Activated CD4-positive, alpha-beta T cell treated with anti-CD3 and anti-CD28 coated beads, Interleukin-10, Interleukin-2, amounts not matched to agents 100 ng/mL and 50 ng/mL, durations not matched to agents 16 hours and 8 hours (primary cell): ENCODE data around the gene HSPA12A.
"Not testable (repeated sequence)": the region's sequence is repeated elsewhere in the genome, so short reads cannot be mapped to it uniquely, and the experiment has no call there.

ENCODE experiments used
- DNase-seq: peaks from one replicate; pipeline ENCODE4 v3.0.0-alpha.2; 2020

HSPA12A gene

DNA sequence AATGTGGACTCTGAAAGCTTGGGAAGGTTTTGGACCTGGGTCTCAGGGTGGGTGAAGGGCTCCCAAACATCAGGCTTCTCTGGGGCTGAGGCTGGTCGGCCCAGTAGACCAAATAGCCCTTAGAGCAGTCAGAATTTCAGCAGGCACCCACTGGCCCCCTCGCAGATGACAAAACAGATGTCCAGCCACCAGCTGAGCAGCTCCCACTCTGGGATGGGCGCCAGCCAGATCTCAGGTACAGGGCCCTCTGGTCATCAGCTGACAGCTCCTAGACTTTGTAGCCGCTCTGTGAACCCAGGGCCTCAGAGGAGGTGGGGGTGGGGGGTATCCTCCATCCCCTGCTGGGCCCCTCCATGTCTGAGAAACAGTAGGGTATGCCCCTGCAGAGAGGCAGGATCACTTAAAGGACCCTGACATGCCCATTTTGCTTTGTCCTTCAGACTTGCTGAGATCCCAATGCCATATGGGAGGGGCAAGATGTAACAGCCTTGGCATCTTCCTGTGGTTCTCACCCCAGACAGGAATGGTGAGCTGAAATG is 26.5 kb downstream of the HSPA12A start:
- DNase-seq, result no peak

DNA sequence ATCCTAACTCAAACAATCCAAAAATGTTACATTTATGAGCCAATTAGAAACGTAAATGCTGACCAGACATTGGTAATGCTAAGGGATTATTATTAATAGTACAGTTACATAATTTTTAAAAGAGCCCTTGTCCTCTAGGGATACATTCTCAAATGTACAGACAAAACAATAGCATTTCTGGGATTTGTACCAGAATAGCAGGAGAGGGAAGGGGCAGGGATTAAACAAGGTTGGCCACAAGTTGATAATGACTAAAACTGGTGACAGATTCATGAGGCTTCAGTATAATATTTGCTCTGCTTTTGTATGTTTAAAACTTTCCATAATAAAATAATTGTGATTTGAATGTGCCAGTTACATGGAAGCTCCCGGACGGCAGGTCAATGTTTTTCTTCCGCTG is 27.0 kb downstream of the HSPA12A start:
- DNase-seq, result no peak

DNA sequence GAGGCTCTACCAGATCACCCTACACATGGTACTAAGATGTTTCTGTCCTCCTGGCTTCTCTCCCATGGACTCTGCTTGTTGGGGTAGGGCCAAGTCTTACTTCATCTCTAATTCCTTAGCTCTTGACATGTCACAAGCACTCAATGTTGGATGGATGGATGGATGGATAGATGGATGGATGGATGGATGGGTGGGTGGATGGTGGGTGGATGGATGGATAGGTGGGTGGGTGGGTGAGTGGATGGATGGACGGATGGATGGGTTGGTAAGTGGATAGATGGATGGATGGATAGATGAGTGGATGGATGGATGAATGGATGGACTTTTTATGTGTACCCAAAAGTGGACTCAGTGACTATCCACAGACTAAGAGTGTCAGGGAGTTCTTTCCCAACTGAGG is 28.5 kb downstream of the HSPA12A start:
- no peak for DNase-seq

DNA sequence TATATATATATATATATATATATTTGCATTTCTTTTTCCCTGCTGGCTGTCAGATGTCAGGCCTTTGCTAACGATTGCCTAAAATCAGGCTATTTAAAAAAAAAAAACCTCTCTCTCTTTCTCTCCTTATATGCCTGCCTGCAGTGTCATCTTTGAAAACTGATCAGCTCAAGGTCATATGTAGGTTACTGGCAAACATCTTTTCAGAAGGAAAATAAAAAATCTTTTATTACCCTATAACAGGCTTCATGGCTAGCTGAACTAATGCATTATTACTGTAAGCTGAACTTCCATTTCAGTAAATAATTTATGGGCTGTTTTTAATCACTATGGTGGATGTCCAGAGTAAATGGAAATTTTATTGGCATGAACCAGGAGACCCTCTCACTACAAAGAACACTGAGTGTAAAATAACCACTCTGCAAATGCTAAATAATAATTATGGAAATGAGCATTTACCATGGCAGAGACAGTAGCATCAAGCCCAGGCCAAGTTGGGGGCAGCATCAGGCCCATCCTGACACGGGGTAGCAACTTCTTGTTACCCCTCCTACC is 29.3 kb downstream of the HSPA12A start:
- DNase-seq, result no peak

DNA sequence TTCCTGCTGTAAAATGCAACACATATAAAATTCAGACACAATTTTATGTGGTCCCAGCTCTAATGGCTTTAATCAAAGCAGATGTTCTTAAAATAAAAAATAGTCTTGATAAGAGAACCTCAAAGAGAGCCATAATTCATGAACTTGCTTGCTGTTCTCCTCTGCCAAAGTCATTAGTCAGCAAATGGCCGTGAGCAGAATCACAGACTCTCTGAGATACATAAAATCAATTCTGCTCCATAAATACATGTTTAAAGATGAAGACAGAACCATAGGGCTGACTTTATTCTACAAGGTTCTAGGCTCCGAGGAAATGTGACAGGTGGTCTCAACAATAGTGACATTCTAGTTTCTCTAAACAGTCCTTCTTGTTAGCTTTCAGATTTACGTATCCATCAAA is 29.8 kb downstream of the HSPA12A start:
- no peak for DNase-seq

DNA sequence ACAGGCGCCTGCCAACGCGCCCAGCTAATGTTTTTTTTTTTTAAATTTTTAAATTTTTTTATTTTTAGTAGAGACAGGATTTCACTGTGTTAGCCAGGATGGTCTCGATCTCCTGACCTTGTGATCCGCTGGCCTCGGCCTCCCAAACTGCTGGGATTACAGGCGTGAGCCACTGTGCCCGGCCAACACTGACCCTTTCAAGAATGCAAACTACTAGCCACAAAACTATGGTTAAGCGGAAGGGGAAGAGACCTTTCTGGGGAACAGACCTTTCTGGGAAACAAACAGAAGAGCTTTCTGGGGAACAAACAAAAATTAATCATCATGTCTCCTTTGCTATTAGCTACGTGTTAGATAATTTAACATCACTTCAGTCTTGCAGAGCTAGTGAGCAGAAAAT is 30.6 kb downstream of the HSPA12A start:
- not testable (repeated sequence) for DNase-seq

DNA sequence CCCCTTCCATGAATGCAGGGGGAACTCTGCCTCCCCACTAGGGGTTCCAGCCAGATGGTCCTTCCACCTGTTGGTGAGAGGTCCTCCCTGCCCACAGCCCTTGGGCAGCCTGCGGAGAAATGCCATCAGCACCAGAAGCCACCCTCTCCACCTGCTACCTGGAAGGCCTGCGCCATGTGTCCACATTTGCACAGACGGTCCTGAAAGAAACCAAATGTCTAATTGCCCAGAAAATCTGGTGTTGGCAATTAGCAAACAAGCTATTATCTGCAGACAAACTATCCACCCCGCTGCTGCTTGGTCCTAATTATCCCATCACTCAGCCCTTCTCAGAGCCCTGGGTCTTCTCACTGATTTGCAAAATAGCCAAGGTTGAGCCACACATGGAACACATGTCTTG is 32.3 kb downstream of the HSPA12A start:
- DNase-seq, result no peak

DNA sequence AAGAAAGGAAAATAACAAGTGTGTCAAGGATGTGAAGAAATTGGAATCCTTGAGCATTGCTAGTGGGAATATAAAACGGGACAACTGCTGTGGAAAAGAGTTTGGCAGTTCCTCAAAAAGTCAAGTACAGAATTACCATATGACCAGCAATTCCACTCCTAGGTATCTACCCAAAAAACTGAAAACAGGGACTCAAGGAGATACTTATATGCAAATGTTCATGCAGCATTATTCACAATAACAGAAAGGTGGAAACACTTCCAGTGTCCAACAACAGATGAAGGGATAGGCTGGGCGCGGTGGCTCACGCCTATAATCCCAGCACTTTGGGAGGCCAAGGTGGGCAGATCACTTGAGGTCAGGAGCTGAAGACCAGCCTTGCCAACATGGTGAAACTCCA is 33.5 kb downstream of the HSPA12A start:
- no peak for DNase-seq

DNA sequence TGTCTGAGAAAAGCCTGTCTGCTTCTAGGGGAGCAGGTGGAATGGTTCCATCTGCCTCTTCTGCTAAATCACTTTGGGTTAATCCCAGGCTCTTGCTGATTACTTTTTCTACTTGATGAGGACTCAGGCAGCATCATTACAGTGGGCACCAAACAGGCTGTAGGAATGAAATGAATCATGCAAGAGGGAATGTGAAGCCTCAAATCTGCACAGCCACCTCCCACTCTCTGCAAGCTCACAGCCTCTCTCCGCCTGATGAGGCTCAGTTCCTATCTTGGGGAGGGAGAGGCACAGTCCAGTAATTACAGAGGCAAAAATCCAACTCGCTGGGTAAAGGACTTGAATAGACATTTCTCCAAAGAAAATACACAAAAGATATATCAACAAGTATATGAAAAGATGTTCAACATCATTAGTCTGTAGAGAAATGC is 34.0 kb downstream of the HSPA12A start:
- no peak for DNase-seq

DNA sequence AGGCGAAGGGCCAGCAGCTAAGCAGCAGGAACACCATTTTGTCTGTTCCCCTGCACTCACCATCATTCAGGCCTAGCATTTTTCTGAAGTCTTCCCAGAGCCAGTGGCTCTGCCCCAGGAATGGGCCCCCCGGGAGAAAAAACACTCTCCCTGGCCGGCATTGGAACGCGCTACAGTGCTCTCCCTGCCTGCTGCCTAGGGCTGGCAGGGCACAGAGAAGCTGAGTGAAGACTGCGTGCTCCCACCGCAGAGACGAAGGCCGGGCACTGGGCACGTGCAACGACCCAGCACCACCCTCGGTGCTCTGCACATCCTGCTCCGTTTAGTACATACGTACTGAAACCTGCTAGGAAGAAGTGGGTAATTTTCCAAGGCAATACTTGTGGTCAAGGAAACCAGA is 34.4 kb downstream of the HSPA12A start:
- no peak for DNase-seq

DNA sequence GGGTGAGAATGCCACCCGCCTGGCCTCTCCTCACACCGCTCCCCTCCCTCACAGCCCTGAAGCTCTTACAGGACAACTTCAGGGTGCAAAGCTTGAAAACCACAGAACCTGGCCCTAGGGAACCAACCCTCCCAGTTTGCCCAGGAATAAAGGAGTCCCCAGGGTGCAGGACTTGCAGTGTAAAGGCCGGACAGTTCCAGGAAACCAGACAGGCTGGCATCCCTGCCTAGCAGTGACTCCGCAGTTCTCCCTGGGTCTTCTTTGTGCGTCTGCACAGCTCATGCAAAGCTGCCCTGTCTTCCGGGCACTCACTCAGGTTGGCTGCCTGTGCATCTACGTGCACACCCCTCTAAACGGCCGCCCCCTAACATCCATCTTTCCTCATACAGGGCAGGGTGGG is 36.1 kb downstream of the HSPA12A start:
- no peak for DNase-seq

DNA sequence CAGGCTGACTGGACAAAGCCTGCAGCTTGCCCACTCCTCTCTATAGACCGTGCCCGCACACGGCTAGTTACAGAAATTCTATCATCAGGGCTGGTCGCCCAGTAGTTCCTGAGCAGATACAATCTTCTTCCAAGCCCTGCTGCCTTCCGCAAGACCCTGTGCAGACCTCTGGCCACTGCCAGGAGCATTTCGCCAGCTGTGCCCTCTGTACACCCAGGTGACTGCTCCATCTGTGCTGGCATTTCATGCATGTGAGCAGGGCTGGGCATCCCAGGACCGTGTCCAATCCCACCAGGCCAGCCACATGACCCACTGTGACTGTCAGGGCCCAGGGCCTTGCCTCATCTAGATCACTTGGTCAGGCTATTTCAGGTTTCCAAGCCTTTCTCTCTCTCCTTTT is 36.9 kb downstream of the HSPA12A start:
- no peak for DNase-seq

DNA sequence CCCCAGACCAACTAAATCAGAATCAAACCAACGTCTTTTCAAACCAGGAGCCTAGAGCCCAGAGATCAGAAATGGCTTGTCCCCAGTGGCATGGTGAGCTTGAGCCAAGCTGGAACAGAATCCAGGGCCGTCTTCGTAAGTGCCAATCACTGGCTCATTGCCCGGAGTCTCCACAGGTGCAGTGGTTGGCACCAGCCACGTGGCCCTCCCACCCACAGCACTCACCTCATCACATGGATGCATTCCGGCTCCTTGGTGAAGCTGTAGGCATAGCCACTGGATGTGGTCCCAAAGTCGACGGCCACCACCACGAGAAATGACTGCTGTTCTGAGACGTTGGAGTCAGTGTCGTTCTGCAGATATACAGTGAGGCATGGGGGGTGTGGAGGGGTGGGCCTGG is 37.4 kb downstream of the HSPA12A start:
- DNase-seq, result no peak

DNA sequence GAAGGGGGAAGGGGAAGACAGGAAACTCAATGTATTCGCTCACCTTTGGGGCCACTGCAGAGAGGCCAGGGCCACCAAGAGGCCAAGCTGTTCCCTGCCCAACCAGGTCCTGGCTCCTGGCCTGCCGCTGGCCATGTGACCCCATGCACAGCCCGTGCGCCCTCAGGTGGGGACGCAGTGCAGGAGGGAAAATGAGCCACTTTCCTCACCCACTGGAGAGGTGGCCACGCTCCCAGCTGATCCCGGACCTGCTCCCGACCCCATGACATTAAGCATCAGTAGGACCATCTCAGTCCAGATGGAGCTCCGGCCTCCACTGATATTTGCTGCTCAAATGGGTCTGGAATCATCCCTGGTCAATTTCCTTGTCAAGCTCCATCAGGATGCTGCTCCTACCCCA is 40.2 kb downstream of the HSPA12A start:
- no peak for DNase-seq

DNA sequence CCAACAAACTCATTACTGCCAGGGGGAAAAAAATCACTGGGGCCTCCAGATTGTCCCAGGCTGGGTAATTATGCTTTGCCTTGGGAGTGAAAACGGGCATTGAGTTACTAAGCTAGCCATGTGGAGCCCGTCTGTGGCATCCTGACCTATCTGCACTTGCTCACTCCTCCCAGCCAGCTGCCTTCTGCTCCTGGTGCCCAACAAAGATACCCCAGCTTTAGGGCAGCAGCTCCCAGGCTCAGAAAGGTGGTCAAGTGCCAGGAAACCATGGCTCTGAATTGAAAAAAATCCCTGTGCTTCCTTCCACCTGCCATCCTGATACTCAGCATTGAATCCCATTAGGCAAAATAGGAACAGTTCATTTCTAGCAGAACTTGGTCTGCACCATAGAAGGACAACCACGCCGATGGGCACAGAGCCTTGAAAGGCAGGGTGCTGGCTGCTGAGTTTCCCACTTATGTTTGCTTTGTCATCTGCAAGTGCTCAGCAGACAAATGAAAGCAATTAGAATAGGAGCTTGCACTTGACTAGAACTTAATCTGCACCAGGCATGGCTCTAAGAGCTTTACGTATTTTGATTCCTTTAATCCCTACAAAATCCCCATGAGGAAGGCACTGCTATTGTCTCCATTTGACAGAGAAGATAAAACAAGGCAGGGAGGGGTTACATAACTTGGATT is 42.8 kb downstream of the HSPA12A start:
- DNase-seq, result no peak

DNA sequence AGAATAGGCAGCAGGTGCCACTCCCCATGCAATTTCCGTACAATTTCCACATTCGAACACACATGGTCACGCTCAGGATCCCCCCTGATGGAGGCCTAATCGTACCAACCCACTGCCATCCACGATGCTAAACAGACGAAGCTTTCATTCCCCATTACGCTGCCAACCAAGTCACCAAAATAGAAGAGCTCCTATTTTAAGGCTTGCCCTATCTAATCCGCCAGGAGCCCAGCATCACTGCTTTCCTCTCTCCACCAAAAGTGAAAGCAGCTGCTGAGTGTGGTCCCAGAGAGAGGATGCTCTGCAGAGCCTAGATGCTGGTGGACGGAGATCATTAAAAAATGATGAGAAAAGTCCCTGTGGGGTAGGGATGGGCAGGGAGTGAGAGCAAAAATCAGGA is 43.3 kb downstream of the HSPA12A start:
- no peak for DNase-seq

DNA sequence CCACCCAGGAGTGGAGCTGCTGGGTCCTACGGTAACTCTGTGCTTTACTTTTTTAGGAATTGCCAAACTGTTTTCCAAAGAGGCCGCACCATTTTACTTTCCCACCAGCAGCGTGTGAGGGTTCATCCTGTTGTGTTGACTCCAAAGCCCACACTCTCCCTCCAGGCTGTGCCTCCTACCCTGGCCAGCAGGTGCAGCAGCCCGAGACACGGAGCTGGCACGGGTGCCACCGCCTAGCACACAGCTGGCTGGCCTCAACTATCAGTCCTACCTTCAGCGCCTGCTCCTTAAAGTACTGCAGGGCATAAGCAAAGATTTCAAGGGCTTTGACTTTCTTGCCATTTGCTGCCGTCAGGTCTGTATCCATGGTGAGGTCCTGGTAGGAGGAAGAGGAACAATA is 44.0 kb downstream of the HSPA12A start:
- no peak for DNase-seq

DNA sequence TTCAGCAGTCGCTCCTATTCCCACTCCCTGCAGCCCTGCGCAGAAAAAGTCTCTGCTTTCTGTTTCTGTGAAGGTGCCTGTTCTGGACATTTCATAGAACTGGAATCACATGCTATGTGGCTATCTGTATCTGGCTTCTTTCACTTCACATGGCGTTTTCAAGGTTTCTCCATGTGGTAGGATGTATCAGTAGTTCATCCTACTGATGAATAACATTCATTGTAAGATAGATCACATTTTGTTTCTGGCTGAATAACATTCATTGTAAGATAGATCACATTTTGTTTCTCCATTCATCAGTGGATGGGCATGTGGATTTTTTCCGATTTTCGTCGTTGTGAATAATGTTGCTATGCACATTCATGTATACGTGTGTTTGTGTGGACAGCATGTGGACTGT is 44.5 kb downstream of the HSPA12A start:
- no peak for DNase-seq

DNA sequence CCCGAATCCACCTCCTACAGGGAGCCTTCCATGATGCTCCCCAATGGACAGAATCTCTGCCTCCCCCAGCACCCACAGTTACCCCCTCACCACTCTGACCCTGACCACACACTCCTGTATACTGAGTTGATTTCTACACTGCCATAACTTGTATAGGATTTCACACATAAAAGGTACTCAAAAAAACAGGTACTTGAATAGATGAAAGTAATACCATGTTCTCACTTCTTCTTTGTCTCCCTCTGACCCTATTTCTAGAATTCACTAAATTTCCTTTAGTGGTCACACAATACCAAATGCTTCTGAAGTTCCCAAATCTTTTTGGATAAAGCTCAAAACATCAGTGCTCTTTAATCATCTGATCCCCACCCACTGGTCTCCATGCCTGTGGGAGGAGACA is 45.4 kb downstream of the HSPA12A start:
- no peak for DNase-seq

DNA sequence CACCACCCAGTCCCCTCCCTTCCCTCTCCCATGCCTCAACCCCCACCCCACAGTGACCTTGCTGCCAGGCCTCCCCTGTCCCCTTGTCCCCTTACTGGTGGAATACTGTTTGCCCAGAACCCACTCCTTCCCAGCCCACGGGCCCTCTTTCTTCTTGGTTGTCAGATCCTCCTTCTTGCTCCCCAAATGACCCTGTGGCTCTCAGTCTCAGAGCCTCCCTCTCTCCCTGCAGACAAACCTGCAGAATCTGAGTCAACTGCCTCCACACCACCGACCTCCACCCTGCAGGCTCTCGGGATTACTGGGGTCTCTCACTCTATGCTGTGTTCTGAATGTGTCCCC is 47.5 kb downstream of the HSPA12A start:
- no peak for DNase-seq

DNA sequence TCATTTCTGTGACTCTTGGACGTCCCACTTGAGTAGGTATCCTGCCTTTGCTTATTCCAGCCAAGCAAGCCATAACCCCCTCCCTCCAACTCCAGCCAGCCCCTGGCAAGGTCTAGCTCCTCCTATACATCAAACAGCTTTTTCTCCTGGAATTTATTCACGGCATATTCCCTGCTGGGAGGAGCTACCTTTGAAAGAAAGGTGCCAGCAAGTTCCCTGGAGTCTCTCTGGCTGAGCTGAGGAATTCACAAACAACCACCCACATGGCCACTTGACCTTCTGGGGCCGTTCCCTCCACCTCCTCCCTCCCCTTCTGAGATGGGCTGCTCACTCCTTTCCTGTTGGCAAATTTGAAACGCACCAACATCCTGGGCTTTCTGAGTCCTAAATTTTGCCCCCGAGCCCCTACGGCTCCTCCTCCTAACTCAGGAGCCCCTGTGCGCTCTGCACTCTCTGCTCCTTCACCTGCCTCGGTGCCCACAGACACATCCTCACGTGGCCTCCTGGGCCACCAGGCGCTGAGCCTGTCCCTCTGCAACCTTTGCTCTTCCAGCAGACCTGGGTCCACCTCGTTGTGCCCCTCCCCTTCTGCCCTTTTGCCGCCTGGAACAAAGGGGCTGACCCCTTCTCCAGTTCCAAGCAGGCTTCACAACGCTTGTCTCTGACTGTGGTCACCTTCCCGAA is 48.0 kb downstream of the HSPA12A start:
- DNase-seq, result no peak

DNA sequence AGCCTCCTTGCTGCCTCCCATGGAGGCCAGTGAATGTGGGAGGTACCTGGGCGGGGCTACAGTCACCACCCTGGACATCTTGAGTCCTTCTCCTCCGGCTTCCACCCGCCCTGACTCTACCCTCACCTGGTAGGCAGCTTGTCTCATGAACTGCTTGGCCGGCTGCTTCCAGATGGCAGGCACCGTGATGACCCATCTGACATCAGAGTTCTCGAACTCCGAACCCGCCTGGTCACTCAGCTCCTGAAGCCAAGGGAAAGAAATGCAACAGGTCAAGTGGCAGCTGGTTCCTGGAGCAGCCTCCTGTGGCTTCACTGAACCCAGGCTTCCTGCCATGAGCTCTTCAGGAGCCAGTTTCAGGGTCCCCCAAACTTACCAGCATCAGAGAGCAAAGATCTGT is 50.1 kb downstream of the HSPA12A start:
- no peak for DNase-seq

DNA sequence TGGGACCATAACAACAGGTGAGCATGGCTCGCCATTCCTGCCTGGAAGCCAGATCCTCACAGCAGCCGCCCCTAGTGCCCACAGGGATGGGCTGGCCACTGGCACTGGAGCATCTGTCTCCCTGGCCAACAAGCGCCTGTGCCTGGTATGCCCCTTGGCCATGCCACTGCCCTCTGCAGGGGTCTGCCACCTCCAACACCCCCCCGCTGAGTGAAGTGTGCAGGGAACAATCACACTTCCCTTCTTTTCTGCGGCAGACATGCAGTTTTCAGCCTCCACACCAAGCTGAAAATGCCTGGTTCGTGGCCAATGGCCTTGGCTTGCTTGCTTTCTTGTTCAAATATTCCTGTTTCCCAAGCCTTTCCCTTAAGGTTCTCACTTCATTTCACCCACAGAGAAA is 50.7 kb downstream of the HSPA12A start:
- DNase-seq, result no peak
